ENCODE measurements around the gene CRYBA2. TPM values are rescaled to one million over a fixed set of nuclear protein-coding genes. Genes with fewer than 3 reads are reported as not detected.

The CRYBA2 gene
- total RNA-seq, 1 experiment from 2014 or later: not detected

DNA sequence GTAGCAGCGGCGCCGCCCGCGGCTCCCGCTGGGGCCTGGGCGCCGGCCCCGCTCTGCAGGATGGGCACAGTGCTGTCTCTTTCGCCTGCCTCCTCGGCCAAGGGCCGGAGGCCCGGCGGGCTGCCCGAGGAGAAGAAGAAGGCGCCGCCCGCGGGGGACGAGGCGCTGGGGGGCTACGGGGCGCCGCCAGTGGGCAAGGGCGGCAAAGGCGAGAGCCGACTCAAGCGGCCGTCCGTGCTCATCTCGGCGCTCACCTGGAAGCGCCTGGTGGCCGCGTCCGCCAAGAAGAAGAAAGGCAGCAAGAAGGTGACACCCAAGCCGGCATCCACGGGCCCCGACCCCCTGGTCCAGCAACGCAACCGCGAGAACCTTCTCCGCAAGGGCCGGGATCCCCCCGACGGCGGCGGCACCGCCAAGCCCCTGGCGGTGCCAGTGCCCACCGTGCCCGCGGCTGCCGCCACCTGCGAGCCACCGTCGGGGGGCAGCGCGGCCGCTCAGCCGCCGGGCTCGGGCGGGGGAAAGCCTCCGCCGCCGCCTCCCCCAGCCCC lies 33.4 kb downstream of the CRYBA2 start:
- Histone ChIP-seq H2AFZ (ENCODE audit: low read depth, low read length, poor library complexity, severe bottlenecking) (no peak overlapping the region), H3K9me3 (ENCODE audit: control insufficient read depth in 1 of 2, insufficient read depth in 1 of 2, low read depth in 1 of 2, low read length in 2 of 2) (no peaks in the 10 kb centered on the region), H3K4me2 (ENCODE audit: low read length) (peak overlapping the region; percentile 91), H3K79me2 (ENCODE audit: insufficient read depth, low read length) (no peaks in the 10 kb centered on the region), H4K20me1 (ENCODE audit: insufficient read depth) (no peaks in the 10 kb centered on the region), H3K4me1 (ENCODE audit: control insufficient read depth in 1 of 2, insufficient read depth in 2 of 2, low read length in 2 of 2) (peaks cover 0 to 31% of the 10 kb centered on the region in 2 experiments; a peak in 2 of 4 replicates), H3K36me3 (ENCODE audit: control insufficient read depth in 1 of 2, insufficient read depth in 2 of 2, low read length in 2 of 2) (no peaks in the 10 kb centered on the region), H3K9me2 (ENCODE audit: insufficient read depth) (no peaks in the 10 kb centered on the region), H3K27ac (ENCODE audit: low read depth, low read length) (no peak overlapping the region; the same call in 1 of the 2 replicates), H3K27me3 (ENCODE audit: insufficient read depth, low read length) (peaks cover 10% of the 10 kb centered on the region; the same call in 1 of the 2 replicates), H3K9ac (ENCODE audit: low read length) (0 out of 2 replicates have a peak overlapping the region, but pooled peaks have one; percentile 27), H3K4me3 (replicated peaks in 1 of 2; ENCODE audit: low read depth in 1 of 2, low read length in 2 of 2) (peak overlapping the region; percentile 51 to 60)
- BruUV-seq (replicated peaks): no TSS peak
- TF ChIP-seq SRF (IDR thresholded peaks at IDR 0.05; ENCODE audit: low read depth) (no peak), TCF7L2 (IDR thresholded peaks at IDR 0.05; ENCODE audit: borderline replicate concordance, extremely low read depth, insufficient read depth, insufficient read length) (peak; percentile 3), ZNF274 (IDR thresholded peaks at IDR 0.05; ENCODE audit: low read depth, low read length) (no peak), POLR2AphosphoS5 (IDR thresholded peaks at IDR 0.05; ENCODE audit: low read depth, low read length) (no peak)
- DNase-seq (ENCODE audit: low read depth, low spot score) (no peak), ATAC-seq (no peak)
- ChIA-PET POLR2A (no interaction called here), CTCF (interaction anchor here (1.0 to 1.2 kb wide), 4 partner anchors 20 to 83 kb away, joined by 4 to 7 read pairs (median 6); no protein-coding TSS in a partner anchor), RAD21 (ENCODE audit: low non-redundant PET in 1 of 2, low total read pairs in 2 of 2, uncharacterized antibody in 2 of 2, unreplicated experiment in 2 of 2) (no interaction called here)
- intact Hi-C loops (cut with micrococcal nuclease): no loop called here

DNA sequence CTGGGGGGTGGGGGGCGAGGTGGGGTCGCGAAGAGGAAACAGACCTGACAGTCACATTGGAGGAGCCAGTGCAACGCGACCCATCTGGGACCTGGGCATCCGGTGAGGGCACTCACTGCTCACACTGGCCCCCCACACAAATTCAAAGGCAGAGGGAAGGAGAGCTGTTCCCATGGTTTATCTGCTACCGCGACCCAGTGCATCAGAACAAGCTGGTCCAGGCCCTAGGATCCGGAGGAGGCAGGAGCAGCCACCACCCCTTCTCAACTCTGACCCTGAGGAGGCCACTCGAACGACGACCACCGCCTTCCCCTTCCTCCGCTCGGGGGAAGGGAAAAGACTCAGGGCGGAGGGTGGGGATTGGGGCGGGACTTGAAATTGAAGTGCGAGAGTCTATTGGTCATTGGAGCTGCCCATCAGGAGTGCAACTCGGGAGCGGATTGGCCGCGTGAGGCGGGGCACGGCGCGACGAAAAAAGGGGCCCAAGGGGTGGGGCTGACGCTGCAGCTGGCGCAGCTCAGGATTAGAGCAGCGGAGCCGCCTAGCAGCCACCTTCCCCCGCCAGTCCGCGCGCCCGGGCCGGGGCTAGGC lies 34.0 kb downstream of the CRYBA2 start, which contains the start of gene CDK5R2:
Gene CDK5R2, plus strand, starts transcription at position 526 of the 591 bp plus-strand sequence. CDS start 155 bp downstream, outside the sequence.
- CTCF ChIA-PET: interaction anchor here (1.0 to 1.2 kb wide), 4 partner anchors 21 to 83 kb away, joined by 4 to 7 read pairs (median 6); no protein-coding TSS in a partner anchor
- RAD21 ChIA-PET (ENCODE audit: low non-redundant PET in 1 of 2, low total read pairs in 2 of 2, uncharacterized antibody in 2 of 2, unreplicated experiment in 2 of 2): no interaction called here
- DNase-seq (ENCODE audit: low read depth, low spot score) (peak; percentile 80), ATAC-seq (peak; percentile 95)
- Histone ChIP-seq H3K9ac (ENCODE audit: low read length) (peak within 1 kb of the TSS; percentile 38), H3K36me3 (ENCODE audit: control insufficient read depth in 1 of 2, insufficient read depth in 2 of 2, low read length in 2 of 2) (no peaks in the 10 kb centered on the region), H3K27ac (ENCODE audit: low read depth, low read length) (no peak within 1 kb of the TSS; the same call in 1 of the 2 replicates), H3K4me1 (ENCODE audit: control insufficient read depth in 1 of 2, insufficient read depth in 2 of 2, low read length in 2 of 2) (peaks cover 0 to 28% of the 10 kb centered on the region in 2 experiments; a peak in 2 of 4 replicates), H3K4me3 (replicated peaks in 1 of 2; ENCODE audit: low read depth in 1 of 2, low read length in 2 of 2) (peak within 1 kb of the TSS; percentile 51 to 60), H3K9me2 (ENCODE audit: insufficient read depth) (no peaks in the 10 kb centered on the region), H3K9me3 (ENCODE audit: control insufficient read depth in 1 of 2, insufficient read depth in 1 of 2, low read depth in 1 of 2, low read length in 2 of 2) (no peaks in the 10 kb centered on the region), H3K27me3 (ENCODE audit: insufficient read depth, low read length) (peaks cover 10% of the 10 kb centered on the region; the same call in 1 of the 2 replicates), H4K20me1 (ENCODE audit: insufficient read depth) (no peaks in the 10 kb centered on the region), H3K4me2 (ENCODE audit: low read length) (peak within 1 kb of the TSS; percentile 91), H2AFZ (ENCODE audit: low read depth, low read length, poor library complexity, severe bottlenecking) (no peak within 1 kb of the TSS), H3K79me2 (ENCODE audit: insufficient read depth, low read length) (no peaks in the 10 kb centered on the region)
- BruUV-seq (replicated peaks): no TSS peak
- intact Hi-C loops (cut with micrococcal nuclease): no loop called here
- POLR2A ChIA-PET: no interaction called here
- no peak for TF ChIP-seq CBX3 (IDR thresholded peaks at IDR 0.05; ENCODE audit: low read depth)
- TF ChIP-seq TCF7L2 (IDR thresholded peaks at IDR 0.05; ENCODE audit: borderline replicate concordance, extremely low read depth, insufficient read depth, insufficient read length): peak; percentile 35
- no peak for TF ChIP-seq EZH2 (IDR thresholded peaks at IDR 0.05)
- peak; percentile 85 for TF ChIP-seq SP1 (IDR thresholded peaks at IDR 0.05; ENCODE audit: low read depth)
- no peak for TF ChIP-seq ZBTB33 (IDR thresholded peaks at IDR 0.05; ENCODE audit: extremely low read depth, insufficient replicate concordance, low read length)
- TF ChIP-seq MAX (IDR thresholded peaks at IDR 0.05): no peak
- no peak for TF ChIP-seq ZNF274 (IDR thresholded peaks at IDR 0.05; ENCODE audit: low read depth, low read length)
- no peak for TF ChIP-seq REST (IDR thresholded peaks at IDR 0.05; ENCODE audit: low read depth)
- no peak for TF ChIP-seq FOSL1 (IDR thresholded peaks at IDR 0.05; ENCODE audit: low read depth)
- TF ChIP-seq POLR2AphosphoS5 (IDR thresholded peaks at IDR 0.05; ENCODE audit: low read depth, low read length): peak; percentile 63
- TF ChIP-seq EZH2phosphoT487 (IDR thresholded peaks at IDR 0.05; ENCODE audit: borderline replicate concordance): no peak

Measured in HCT116 (cell line).